Endothelial cell (in vitro differentiated cells): Measurements from ENCODE around the gene RPS14. TPM values are rescaled to one million over a fixed set of nuclear protein-coding genes. Genes with fewer than 3 reads are reported as not detected.

Experiments
- DNase-seq: peaks from one replicate; pipeline ENCODE4 v3.0.0; 2021; ENCODE audit warnings: low spot score
- H3K27ac Mint-ChIP-seq: one replicate; pipeline ENCODE4 v1.8.0; 2021; ENCODE audit warnings: mixed read lengths, inconsistent platforms; ENCODE audit not compliant: unreplicated experiment
- H3K27me3 Mint-ChIP-seq: one replicate; pipeline ENCODE4 v1.8.0; 2021; ENCODE audit warnings: mild to moderate bottlenecking, moderate library complexity, mixed read lengths, inconsistent platforms; ENCODE audit not compliant: unreplicated experiment
- H3K36me3 Mint-ChIP-seq: one replicate; pipeline ENCODE4 v1.8.0; 2021; ENCODE audit warnings: mild to moderate bottlenecking, low read depth, mixed read lengths, inconsistent platforms; ENCODE audit not compliant: unreplicated experiment
- H3K4me1 Mint-ChIP-seq: one replicate; pipeline ENCODE4 v1.8.0; 2021; ENCODE audit warnings: mild to moderate bottlenecking, mixed read lengths, inconsistent platforms; ENCODE audit not compliant: unreplicated experiment
- H3K4me3 Mint-ChIP-seq: one replicate; pipeline ENCODE4 v1.8.0; 2021; ENCODE audit warnings: mild to moderate bottlenecking, mixed read lengths, inconsistent platforms; ENCODE audit not compliant: unreplicated experiment
- H3K9me3 Mint-ChIP-seq: one replicate; pipeline ENCODE4 v1.8.0; 2021; ENCODE audit warnings: mixed read lengths, inconsistent platforms; ENCODE audit not compliant: unreplicated experiment
- CTCF ChIP-seq: fragments of 200-600 bp; sonication (generic); IDR thresholded peaks from one replicate; pipeline ENCODE4 v1.5.0; 2021; ENCODE audit warnings: antibody characterized with exemption; ENCODE audit not compliant: unreplicated experiment
- total RNA-seq: library from RNA; stranded (reverse); fragmentation: NEBNext Ultra II Directional; extraction: Animal tissue kit (Norgen Biotek cat#: 25700); gene quantifications from one replicate; pipeline ENCODE4 v1.2.1, GENCODE V29; 2021; ENCODE audit not compliant: unreplicated experiment

The RPS14 gene
- total RNA-seq, 1 donor from 2014 or later: 2,784 TPM

GRCh38 chr5:150443242-150444075, 6.1 kb downstream of the RPS14 start:
- DNase-seq: no peak
- Mint-ChIP-seq H3K27ac (peak overlapping the region; percentile 53), H3K4me1 (peaks cover 57% of the 10 kb centered on the region), H3K27me3 (peaks cover 4% of the 10 kb centered on the region), H3K9me3 (no peaks in the 10 kb centered on the region), H3K36me3 (peaks cover 49% of the 10 kb centered on the region), H3K4me3 (no peak overlapping the region)
- TF ChIP-seq CTCF: no peak

GRCh38 chr5:150442699-150443080, 6.8 kb downstream of the RPS14 start:
- DNase-seq: no peak
- H3K27ac Mint-ChIP-seq: peak overlapping the region; percentile 53
- H3K9me3 Mint-ChIP-seq: no peaks in the 10 kb centered on the region
- H3K36me3 Mint-ChIP-seq: peaks cover 42% of the 10 kb centered on the region
- peaks cover 4% of the 10 kb centered on the region for H3K27me3 Mint-ChIP-seq
- no peak for TF ChIP-seq CTCF
- H3K4me3 Mint-ChIP-seq: no peak overlapping the region
- peaks cover 53% of the 10 kb centered on the region for H3K4me1 Mint-ChIP-seq

DNA sequence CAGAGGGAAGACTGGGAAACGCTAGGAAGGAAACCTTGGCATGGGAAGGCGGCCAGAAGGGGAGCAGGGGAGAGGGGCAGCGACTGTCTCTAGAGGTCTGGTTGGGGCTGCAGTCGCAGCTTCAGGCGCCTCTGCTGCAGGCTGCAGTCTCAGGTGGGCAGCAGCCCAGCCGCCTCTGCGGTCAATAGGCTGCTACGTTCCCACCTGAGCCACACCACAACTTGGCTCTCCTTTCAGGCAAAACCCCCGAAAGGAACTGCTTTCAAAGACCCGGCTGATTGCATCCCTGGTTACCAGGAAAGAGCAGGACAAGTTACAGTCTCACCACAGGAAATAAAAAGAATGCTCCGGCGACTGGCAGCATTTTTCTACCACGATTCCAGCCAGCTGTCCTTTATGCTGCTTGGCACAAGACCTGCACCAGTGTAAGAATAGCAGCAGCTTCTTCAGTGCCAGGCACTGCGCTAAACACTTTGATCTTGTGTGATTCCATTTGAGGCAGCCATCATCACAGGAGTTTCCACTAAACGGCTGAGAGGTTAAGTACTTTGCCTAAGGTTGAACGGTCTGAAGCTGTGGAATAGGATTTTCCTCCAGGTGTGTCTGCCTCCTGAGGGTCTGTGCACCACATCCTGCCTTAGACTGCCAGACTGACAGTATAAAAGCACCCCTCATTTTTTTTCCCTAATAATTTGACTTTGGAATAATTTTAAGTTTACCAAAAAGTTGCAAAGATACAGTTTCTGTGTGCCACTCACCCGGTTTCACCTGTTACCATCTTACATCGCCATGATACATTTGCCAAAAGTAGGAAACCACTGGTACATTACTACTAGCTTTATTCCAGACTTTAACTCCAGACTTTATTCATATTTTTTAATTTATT, 7.5 kb downstream of the RPS14 start:
- Mint-ChIP-seq H3K27ac (peak overlapping the region; percentile 95), H3K4me1 (peaks cover 55% of the 10 kb centered on the region), H3K27me3 (peaks cover 4% of the 10 kb centered on the region), H3K9me3 (no peaks in the 10 kb centered on the region), H3K4me3 (no peak overlapping the region), H3K36me3 (peaks cover 35% of the 10 kb centered on the region)
- no peak for DNase-seq
- no peak for TF ChIP-seq CTCF

- peaks cover 49% of the 10 kb centered on the region for H3K4me1 Mint-ChIP-seq
- H3K27ac Mint-ChIP-seq: peak overlapping the region; percentile 95
- H3K4me3 Mint-ChIP-seq: peak overlapping the region; percentile 18
These were observed 8.4 kb downstream of the RPS14 start for GRCh38 chr5:150440948-150441812.

More at GRCh38 chr5:150440948-150441812, 8.4 kb downstream of the RPS14 start:
- Mint-ChIP-seq H3K36me3 (peaks cover 27% of the 10 kb centered on the region), H3K27me3 (peaks cover 3% of the 10 kb centered on the region), H3K9me3 (no peaks in the 10 kb centered on the region)
- TF ChIP-seq CTCF: no peak
- DNase-seq: no peak
